Mesenchymal stem cell (in vitro differentiated cells and primary cell): ENCODE results near the gene JPH3.

ENCODE experiments used
- DNase-seq: peaks from one replicate; pipeline ENCODE4 v3.0.0-alpha.2; 2013
- H2AFZ ChIP-seq: one replicate; pipeline ENCODE4 v1.6.1; 2013; ENCODE audit warnings: low read depth, mild to moderate bottlenecking, control low read depth, inconsistent platforms, low read length, moderate library complexity
- H2AK5ac ChIP-seq: 2 replicates; pipeline ENCODE4 v1.6.1; 2013; ENCODE audit warnings: low read length, moderate library complexity, mild to moderate bottlenecking, inconsistent platforms; ENCODE audit not compliant: severe bottlenecking
- H2BK120ac ChIP-seq: one replicate; pipeline ENCODE4 v1.6.1; 2013; ENCODE audit warnings: low read depth, mild to moderate bottlenecking, inconsistent platforms, low read length, moderate library complexity
- H2BK12ac ChIP-seq, 2 experiments: one replicate each; pipeline ENCODE4 v1.6.1; 2013; ENCODE audit warnings: inconsistent platforms in 2 of 2, low read length in 2 of 2, mild to moderate bottlenecking in 2 of 2, moderate library complexity in 2 of 2, control low read depth in 1 of 2
- H2BK15ac ChIP-seq: one replicate; pipeline ENCODE4 v1.6.1; 2013; ENCODE audit warnings: mild to moderate bottlenecking, low read depth, inconsistent platforms; ENCODE audit not compliant: poor library complexity, severe bottlenecking
- H2BK5ac ChIP-seq: 2 replicates; pipeline ENCODE4 v1.6.1; 2013; ENCODE audit warnings: low read depth, mild to moderate bottlenecking, low read length, control low read depth, inconsistent platforms; ENCODE audit not compliant: poor library complexity, severe bottlenecking
- H3K14ac ChIP-seq, 2 experiments: one replicate each; pipeline ENCODE4 v1.6.1; 2013; ENCODE audit warnings: inconsistent platforms in 2 of 2, low read length in 2 of 2, control low read depth in 1 of 2, mild to moderate bottlenecking in 1 of 2, moderate library complexity in 1 of 2
- H3K18ac ChIP-seq, 2 experiments: one replicate each; pipeline ENCODE4 v1.6.1; 2013; ENCODE audit warnings: inconsistent platforms in 2 of 2, low read length in 2 of 2, control low read depth in 1 of 2, low read depth in 1 of 2, mild to moderate bottlenecking in 1 of 2
- H3K23ac ChIP-seq, 2 experiments: one replicate each; pipeline ENCODE4 v1.6.1; 2013; ENCODE audit warnings: inconsistent platforms in 2 of 2, low read length in 2 of 2, mild to moderate bottlenecking in 2 of 2, moderate library complexity in 2 of 2, control low read depth in 1 of 2
- H3K27ac ChIP-seq: 2 replicates; pipeline ENCODE4 v1.5.1; 2013; ENCODE audit warnings: mild to moderate bottlenecking, moderate library complexity, low read length, control low read depth, inconsistent platforms; ENCODE audit not compliant: poor library complexity, severe bottlenecking
- H3K27me3 ChIP-seq, 2 experiments: 2 replicates each; pipeline versions ENCODE4 v1.6.1 to v1.7.0; 2013; ENCODE audit warnings: low read length in 2 of 2, mild to moderate bottlenecking in 2 of 2, moderate library complexity in 2 of 2, control low read depth in 1 of 2, inconsistent platforms in 1 of 2; ENCODE audit not compliant: control insufficient read depth in 1 of 2, insufficient read depth in 1 of 2
- H3K36me3 ChIP-seq, 2 experiments: 2 replicates each; pipeline versions ENCODE4 v1.6.1 to v1.7.0; 2013; ENCODE audit warnings: low read length in 2 of 2, control low read depth in 1 of 2, inconsistent platforms in 1 of 2, low read depth in 1 of 2, mild to moderate bottlenecking in 1 of 2; ENCODE audit not compliant: insufficient read depth in 2 of 2, control insufficient read depth in 1 of 2
- H3K4ac ChIP-seq, 2 experiments: one replicate each; pipeline ENCODE4 v1.6.1; 2013; ENCODE audit warnings: inconsistent platforms in 2 of 2, low read length in 2 of 2, mild to moderate bottlenecking in 2 of 2, moderate library complexity in 2 of 2, control low read depth in 1 of 2, low read depth in 1 of 2
- H3K4me1 ChIP-seq: 2 replicates; pipeline ENCODE4 v1.6.1; 2013; ENCODE audit warnings: low read depth, low read length, control low read depth; ENCODE audit not compliant: control insufficient read depth, insufficient read depth
- H3K4me2 ChIP-seq: 2 replicates; pipeline ENCODE4 v1.6.1; 2013; ENCODE audit warnings: low read length, mild to moderate bottlenecking, inconsistent platforms; ENCODE audit not compliant: poor library complexity, severe bottlenecking
- H3K4me3 ChIP-seq, 2 experiments: 2 replicates each; pipeline versions ENCODE4 v1.5.1 to v1.7.0; 2013; ENCODE audit warnings: low read length in 2 of 2, mild to moderate bottlenecking in 2 of 2, control low read depth in 1 of 2, low read depth in 1 of 2; ENCODE audit not compliant: insufficient read depth in 1 of 2
- H3K79me1 ChIP-seq: replicated peaks from 2 replicates; pipeline ENCODE4 v1.6.1; 2013; ENCODE audit warnings: mild to moderate bottlenecking, control low read depth, low read length, inconsistent platforms; ENCODE audit not compliant: poor library complexity, severe bottlenecking
- H3K9ac ChIP-seq: 2 replicates; pipeline ENCODE4 v1.7.0; 2013; ENCODE audit warnings: mild to moderate bottlenecking, low read length, moderate library complexity
- H3K9me3 ChIP-seq: 2 replicates; pipeline ENCODE4 v1.7.0; 2013; ENCODE audit warnings: mild to moderate bottlenecking, low read length; ENCODE audit not compliant: control insufficient read depth
- H4K8ac ChIP-seq: one replicate; pipeline ENCODE4 v1.6.1; 2013; ENCODE audit warnings: inconsistent platforms, mild to moderate bottlenecking, low read length, moderate library complexity
- H4K91ac ChIP-seq: one replicate; pipeline ENCODE4 v1.6.1; 2013; ENCODE audit warnings: mild to moderate bottlenecking, low read length, inconsistent platforms
- WGBS: methylation state at CpG from one replicate; pipeline ENCODE4 v1.1.7; 2013; ENCODE audit warnings: mixed read lengths; 5-methylcytosine and 5-hydroxymethylcytosine counted together

JPH3 gene

DNA sequence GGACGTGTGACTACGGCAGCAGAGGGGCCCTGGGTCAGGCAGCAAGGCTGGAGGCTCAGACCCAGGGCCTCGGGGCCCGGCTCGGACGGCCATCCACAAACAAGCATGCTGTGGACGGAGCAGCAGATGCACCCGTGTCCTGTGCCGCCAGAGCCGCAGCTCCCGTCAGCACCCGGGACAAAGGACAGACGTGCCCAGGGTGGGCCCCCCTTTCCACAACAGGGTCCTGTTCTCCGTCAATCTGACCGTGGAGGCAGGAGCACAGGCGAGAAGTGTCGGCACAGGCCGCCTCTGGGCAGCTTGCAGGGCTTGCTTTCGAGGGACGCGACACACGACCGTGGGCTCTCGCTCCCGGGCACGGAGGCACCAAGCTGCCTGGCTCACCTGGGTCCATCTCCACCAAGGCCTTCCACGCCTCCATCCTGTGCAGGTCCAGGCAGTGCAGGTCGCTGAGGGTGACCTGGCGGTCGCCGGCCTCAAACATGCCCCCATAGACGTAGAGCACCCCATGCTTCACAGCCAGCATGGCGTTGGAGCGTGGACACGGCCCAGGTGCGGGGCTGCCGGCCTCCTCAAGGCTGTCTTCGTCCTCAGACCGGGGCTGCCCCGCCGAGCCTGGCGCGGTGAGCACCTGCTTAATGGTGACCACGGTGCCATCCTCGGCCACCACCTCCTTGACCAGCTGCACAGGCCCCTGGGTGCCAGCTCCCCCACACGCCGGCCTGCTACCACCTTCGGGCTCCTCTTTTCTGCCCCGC, 106.8 kb downstream of the JPH3 start:
- H3K79me1 ChIP-seq, result peaks cover 13% of the 10 kb centered on the region
- H3K23ac ChIP-seq, result no peak overlapping the region
- no peak overlapping the region for H4K91ac ChIP-seq
- H3K9ac ChIP-seq, result no peak overlapping the region
- H2BK5ac ChIP-seq, result no peak overlapping the region
- H3K27ac ChIP-seq, result no peak overlapping the region
- H3K4ac ChIP-seq, result no peak overlapping the region
- no peak overlapping the region for H3K4me3 ChIP-seq
- H2AFZ ChIP-seq, result no peak overlapping the region
- H3K27me3 ChIP-seq, result no peaks in the 10 kb centered on the region
- H2BK120ac ChIP-seq, result no peak overlapping the region
- H3K14ac ChIP-seq, result no peak overlapping the region
- H4K8ac ChIP-seq, result no peak overlapping the region
- no peak overlapping the region for H3K18ac ChIP-seq
- 95% methylated on average over 49 of the region's 49 CpGs for WGBS
- H3K9me3 ChIP-seq, result no peaks in the 10 kb centered on the region
- H2BK12ac ChIP-seq, result no peak overlapping the region
- no peak overlapping the region for H3K4me2 ChIP-seq
- H3K36me3 ChIP-seq, result peaks cover 21 to 79% of the 10 kb centered on the region in 2 experiments
- no peak overlapping the region for H2BK15ac ChIP-seq
- peaks cover 8% of the 10 kb centered on the region for H3K4me1 ChIP-seq
- H2AK5ac ChIP-seq, result no peak overlapping the region
- no peak for DNase-seq

GRCh38 chr16:87709677-87710076, 107.4 kb downstream of the JPH3 start:
- WGBS, result 95% methylated on average over 12 of the region's 12 CpGs
- Histone ChIP-seq H3K27ac (no peak overlapping the region), H4K8ac (no peak overlapping the region)

GRCh38 chr16:87710887-87711286, 108.6 kb downstream of the JPH3 start:
- Histone ChIP-seq H3K27me3 (no peaks in the 10 kb centered on the region), H4K91ac (no peak overlapping the region), H3K4me1 (peaks cover 7% of the 10 kb centered on the region), H3K27ac (no peak overlapping the region), H3K18ac (no peak overlapping the region), H3K4me3 (no peak overlapping the region), H2BK12ac (no peak overlapping the region), H3K23ac (no peak overlapping the region), H2BK120ac (no peak overlapping the region), H3K79me1 (peaks cover 9% of the 10 kb centered on the region), H3K4ac (no peak overlapping the region), H2BK5ac (no peak overlapping the region), H2AFZ (no peak overlapping the region), H4K8ac (no peak overlapping the region), H2BK15ac (no peak overlapping the region), H3K36me3 (peaks cover 25 to 90% of the 10 kb centered on the region in 2 experiments), H3K9me3 (no peaks in the 10 kb centered on the region), H3K14ac (no peak overlapping the region), H2AK5ac (no peak overlapping the region), H3K9ac (no peak overlapping the region), H3K4me2 (no peak overlapping the region)
- 95% methylated on average over 12 of the region's 12 CpGs for WGBS
- DNase-seq, result no peak

More at GRCh38 chr16:87709677-87710076, 107.4 kb downstream of the JPH3 start:
- Histone ChIP-seq H2BK15ac (no peak overlapping the region), H3K9ac (no peak overlapping the region), H3K9me3 (no peaks in the 10 kb centered on the region), H3K4me1 (peaks cover 8% of the 10 kb centered on the region), H4K91ac (no peak overlapping the region), H2BK5ac (no peak overlapping the region), H3K14ac (no peak overlapping the region), H2BK120ac (no peak overlapping the region), H2AFZ (no peak overlapping the region), H3K23ac (no peak overlapping the region), H3K36me3 (peaks cover 21 to 85% of the 10 kb centered on the region in 2 experiments), H3K18ac (no peak overlapping the region), H3K27me3 (no peaks in the 10 kb centered on the region), H3K4ac (no peak overlapping the region), H2AK5ac (no peak overlapping the region), H3K79me1 (peaks cover 13% of the 10 kb centered on the region), H2BK12ac (no peak overlapping the region), H3K4me3 (no peak overlapping the region), H3K4me2 (no peak overlapping the region)
- DNase-seq, result no peak

DNA sequence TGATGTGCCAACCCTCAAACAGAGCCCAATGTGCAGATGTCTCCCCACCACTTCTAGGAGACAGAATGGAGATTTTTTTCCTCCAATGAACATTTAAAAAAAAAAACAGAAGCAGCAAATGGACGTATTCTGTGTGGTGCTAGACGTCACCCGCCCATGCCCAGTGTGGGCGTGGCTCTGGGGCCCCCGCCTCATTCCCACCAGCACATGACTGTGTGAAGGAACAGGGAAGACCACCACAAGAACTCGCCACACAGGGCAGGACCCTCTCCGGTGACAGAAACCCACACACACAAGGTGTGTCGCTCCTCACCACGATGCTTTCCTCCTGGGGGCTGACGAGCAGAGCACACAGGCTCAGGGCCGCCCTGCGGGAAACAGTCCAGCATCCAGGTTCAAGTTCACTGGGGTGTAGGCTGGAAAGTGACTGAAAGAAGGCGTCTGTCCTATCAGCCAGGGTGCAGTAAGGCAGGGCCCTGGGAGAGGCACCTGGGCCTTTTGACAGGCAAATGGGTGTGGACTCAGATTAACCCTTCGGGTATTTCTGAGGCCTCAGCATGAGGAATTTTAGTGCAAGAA, 110.0 kb downstream of the JPH3 start:
- Histone ChIP-seq H3K4me2 (no peak overlapping the region), H3K27ac (no peak overlapping the region), H2BK12ac (no peak overlapping the region), H3K23ac (no peak overlapping the region), H2BK5ac (no peak overlapping the region), H2BK120ac (no peak overlapping the region), H2BK15ac (no peak overlapping the region), H2AK5ac (no peak overlapping the region), H4K8ac (no peak overlapping the region), H4K91ac (no peak overlapping the region), H2AFZ (no peak overlapping the region), H3K79me1 (peaks cover 5% of the 10 kb centered on the region), H3K36me3 (peaks cover 27 to 82% of the 10 kb centered on the region in 2 experiments), H3K18ac (no peak overlapping the region), H3K9me3 (no peaks in the 10 kb centered on the region), H3K14ac (no peak overlapping the region), H3K27me3 (no peaks in the 10 kb centered on the region), H3K9ac (no peak overlapping the region), H3K4me3 (no peak overlapping the region), H3K4ac (no peak overlapping the region), H3K4me1 (peaks cover 2% of the 10 kb centered on the region)
- DNase-seq, result no peak
- 95% methylated on average over 14 of the region's 14 CpGs for WGBS
